A549 (cell line): Measurements from ENCODE around the gene DACT2.
"Not testable (repeated sequence)": the region's sequence is repeated elsewhere in the genome, so short reads cannot be mapped to it uniquely, and the experiment has no call there.

Source experiments
- CEBPB ChIP-seq, 2 experiments: fragments of >200 bp in 1 of 2; sonication (Bioruptor Twin) in 1 of 2; formaldehyde crosslinking in 1 of 2; IDR thresholded peaks; 2 replicates each; pipeline ENCODE4 v1.6.1; 2012 to 2016
- CTCF ChIP-seq: fragments of >200 bp; sonication (Bioruptor Twin); formaldehyde crosslinking; IDR thresholded peaks from 3 replicates; pipeline ENCODE4 v1.5.1; 2016
- HOXA7 ChIP-seq: fragments of 250-450 bp; sonication (Bioruptor Pico); IDR thresholded peaks from 2 replicates; pipeline ENCODE4 v1.5.0; 2020; ENCODE audit warnings: mild to moderate bottlenecking, moderate library complexity
- JUNB ChIP-seq: fragments of >200 bp; sonication (Bioruptor Twin); formaldehyde crosslinking; IDR thresholded peaks from 2 replicates; pipeline ENCODE4 v1.6.1; 2016
- MYC ChIP-seq: IDR thresholded peaks from 2 replicates; pipeline ENCODE4 v1.6.1; 2012; ENCODE audit warnings: mild to moderate bottlenecking, inconsistent platforms, low read length, improper control_type of control experiment, borderline replicate concordance
- POLR2A ChIP-seq: IDR thresholded peaks from 2 replicates; pipeline ENCODE4 v1.6.1; 2012; ENCODE audit warnings: mild to moderate bottlenecking, low read length
- RAD21 ChIP-seq, 2 experiments: fragments of >200 bp in 1 of 2; sonication (Bioruptor Twin) in 1 of 2; formaldehyde crosslinking in 1 of 2; IDR thresholded peaks in 1 of 2; conservative IDR thresholded peaks in 1 of 2; 2 replicates in 1 of 2; 3 replicates in 1 of 2; pipeline ENCODE4 v1.6.1; 2012 to 2018; ENCODE audit warnings: inconsistent platforms in 1 of 2
- RNF2 ChIP-seq: fragments of 200-600 bp; sonication (generic); IDR thresholded peaks from 2 replicates; pipeline ENCODE4 v1.6.1; 2016; ENCODE audit warnings: low read depth, mild to moderate bottlenecking, antibody characterized with exemption, moderate library complexity, borderline replicate concordance
- TF ChIP-seq, protein P1 (sequence below): fragments of >200 bp; sonication (Bioruptor Twin); formaldehyde crosslinking; IDR thresholded peaks from 3 replicates; pipeline ENCODE4 v1.6.1; 2016

DNA sequence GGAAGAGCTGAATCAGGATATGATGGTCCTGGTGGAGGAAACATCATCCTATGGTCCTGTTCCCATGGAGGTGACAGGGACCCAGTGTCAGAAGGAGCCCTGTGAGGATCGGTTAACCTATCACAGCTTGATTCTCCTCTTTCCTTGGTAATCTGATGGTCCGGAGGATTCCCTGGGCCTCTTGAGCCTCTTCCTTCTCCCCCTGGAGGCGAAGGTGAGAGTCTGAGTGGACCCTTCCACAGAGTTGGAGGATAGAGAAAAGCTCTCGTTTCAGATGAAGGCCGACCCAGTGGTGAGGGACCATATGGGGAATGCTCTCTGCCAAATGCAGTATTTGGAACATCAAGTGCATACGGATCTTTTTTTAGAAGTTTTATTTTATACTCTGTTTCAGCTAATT, 32.1 kb downstream of the DACT2 start:
- TF ChIP-seq, protein P1, sequence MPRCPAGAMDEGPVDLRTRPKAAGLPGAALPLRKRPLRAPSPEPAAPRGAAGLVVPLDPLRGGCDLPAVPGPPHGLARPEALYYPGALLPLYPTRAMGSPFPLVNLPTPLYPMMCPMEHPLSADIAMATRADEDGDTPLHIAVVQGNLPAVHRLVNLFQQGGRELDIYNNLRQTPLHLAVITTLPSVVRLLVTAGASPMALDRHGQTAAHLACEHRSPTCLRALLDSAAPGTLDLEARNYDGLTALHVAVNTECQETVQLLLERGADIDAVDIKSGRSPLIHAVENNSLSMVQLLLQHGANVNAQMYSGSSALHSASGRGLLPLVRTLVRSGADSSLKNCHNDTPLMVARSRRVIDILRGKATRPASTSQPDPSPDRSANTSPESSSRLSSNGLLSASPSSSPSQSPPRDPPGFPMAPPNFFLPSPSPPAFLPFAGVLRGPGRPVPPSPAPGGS = not testable (repeated sequence)
- not testable (repeated sequence) for TF ChIP-seq RNF2; CTCF; RAD21 (conservative IDR thresholded peaks at IDR 0.05 in 1 of 2, IDR thresholded peaks at IDR 0.05 in 1 of 2); MYC; CEBPB (IDR thresholded peaks at IDR 0.05); POLR2A; JUNB; HOXA7 (CRISPR knock-in tag)
